Stimulated activated CD4-positive, alpha-beta T cell treated with anti-CD3 and anti-CD28 coated beads, Interleukin-12 subunit alpha, Interleukin-12 subunit beta, amount 100 ng/mL, for 24 hours (primary cell): ENCODE data around the gene PI4KA.
"Not testable (repeated sequence)": the region's sequence is repeated elsewhere in the genome, so short reads cannot be mapped to it uniquely, and the experiment has no call there.

Experiments
- DNase-seq, 2 experiments: peaks; one replicate each; pipeline ENCODE4 v3.0.0-alpha.2; 2020; ENCODE audit warnings: low read depth in 2 of 2

The PI4KA gene

DNA sequence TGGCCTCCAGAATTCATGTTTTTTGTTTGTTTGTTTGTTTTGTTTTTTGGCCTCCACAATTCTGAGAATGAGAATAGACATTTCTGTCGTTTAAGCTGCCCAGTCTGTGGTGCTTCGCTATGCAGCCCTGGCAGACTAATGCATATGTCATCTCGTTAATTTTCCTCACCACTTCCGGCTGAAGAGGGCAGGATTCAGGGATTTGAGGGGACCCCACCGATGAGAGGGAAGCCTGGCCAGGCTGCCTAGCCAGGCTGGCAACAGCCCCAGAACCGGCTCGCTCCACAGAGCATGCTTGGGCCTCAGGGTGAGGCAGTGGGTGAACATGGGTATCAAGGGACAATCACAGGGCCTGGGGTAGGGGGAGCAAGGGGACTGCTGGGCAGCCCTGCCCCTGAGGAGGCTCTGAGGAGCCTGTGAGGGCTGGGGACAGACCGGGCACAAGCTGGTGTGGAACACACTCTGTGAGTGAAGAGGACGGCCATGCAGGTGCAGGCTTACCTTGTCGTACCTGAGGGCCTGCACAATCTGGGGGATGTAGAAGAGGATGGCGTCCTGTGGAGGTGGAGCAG is 132.5 kb downstream of the PI4KA start:
- DNase-seq: no peak

DNA sequence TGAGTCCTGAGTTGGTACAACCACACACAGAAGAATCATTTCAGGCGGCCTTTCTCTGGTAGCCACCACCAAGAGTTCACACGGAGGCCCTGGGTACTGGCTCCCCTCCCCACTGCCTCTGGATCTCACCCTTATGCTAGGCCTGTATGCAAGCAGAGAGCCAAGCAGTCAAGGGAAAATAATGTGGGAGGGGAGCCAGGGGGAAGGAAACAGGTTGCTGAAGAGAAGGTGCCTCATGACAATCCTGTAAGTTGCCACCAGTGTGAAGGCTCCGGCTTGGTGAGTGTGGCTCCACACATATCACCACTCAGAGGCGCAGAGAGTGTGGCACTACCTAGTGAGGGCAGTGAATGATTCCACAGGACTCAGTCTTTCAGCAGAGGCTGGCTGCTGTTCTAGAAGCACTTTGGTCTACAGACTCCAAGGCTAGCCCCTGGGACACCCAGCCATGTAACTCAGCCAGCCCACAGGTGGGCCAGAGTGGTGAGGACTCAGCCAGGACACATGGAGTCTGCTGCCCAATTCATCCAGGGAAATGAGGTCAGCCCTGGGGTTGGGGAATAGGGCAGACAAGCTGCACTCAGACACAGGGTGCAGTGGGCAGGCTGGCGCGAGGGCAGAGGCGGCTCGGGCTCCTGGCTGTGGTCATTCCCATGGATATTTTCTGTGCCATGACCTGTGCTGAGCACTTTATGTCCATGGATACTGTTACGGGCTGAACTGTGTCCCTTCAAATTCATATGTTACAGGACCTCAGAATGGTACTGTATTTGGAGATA is 133.7 kb downstream of the PI4KA start:
- DNase-seq: no peak

DNA sequence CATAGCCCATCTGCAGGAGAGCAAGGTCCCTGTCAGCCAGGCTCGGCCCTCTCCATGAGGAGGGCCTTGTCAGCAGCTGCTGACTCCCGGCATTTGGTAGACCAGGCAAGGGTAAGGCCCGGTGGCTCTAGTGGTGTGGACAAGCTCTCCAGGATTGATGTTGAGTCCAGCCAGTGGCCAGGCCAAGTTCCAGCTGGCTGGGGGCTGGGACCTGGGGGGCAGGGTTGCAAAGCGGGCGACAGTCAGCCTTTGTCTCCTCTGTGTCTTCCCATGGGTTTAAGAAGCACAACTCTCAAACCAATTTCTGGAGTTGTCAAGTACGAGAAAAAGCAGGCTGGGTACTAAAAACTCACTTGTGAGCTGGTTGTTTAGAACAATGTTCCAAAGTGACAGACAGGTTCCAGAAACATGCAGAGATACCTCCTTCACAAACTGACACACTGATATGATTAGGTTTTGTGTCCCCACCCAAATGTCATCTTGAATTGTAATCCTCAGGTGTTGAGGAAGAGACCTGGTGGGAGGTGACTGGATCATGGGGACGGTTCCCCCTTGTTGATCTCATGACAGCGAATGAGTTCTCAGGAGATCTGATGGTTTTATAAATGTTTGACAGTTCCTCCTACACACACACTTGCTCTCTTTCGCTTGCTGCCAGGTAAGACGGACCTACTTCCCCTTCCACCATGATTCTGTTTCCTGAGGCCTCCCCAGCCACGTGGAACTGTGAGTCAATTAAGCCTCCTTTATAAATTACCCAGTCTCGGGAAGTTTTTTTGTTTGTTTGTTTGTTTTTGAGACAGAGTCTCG is 137.0 kb downstream of the PI4KA start:
- no peak for DNase-seq

DNA sequence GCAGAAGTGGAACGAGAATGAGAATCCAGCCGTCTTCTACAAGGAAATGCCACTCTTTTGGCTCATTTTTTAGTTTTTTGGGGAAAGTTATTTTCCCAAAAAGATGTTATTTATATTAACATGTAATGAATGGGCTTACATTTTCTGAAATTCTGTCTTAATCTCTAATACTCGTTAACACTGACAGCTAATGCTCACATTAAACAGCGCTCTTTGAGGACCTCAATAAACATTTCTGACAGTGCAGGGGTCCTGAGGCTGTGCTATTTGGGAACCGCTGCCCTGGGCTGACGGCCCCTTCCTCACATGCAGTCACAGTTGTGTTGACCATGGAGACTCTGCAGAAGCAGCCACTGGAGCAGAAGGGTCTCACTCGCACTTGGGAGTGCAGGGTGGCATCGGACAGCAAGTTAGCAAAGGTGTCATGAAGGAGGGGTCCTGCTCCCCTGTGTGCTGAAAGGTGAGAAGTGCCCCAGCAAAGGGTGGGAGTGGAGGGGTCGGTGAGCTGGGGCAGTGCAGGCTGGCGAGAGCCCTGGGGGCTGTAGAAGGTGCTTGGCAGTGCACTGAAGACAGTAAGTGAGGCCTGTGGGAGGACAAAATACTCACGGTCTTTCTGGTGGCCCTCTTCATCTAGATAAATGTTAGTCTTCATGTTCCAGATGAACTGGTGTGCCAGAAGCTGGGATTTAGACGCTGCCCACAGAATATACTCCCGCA is 137.8 kb downstream of the PI4KA start:
- no peak for DNase-seq

DNA sequence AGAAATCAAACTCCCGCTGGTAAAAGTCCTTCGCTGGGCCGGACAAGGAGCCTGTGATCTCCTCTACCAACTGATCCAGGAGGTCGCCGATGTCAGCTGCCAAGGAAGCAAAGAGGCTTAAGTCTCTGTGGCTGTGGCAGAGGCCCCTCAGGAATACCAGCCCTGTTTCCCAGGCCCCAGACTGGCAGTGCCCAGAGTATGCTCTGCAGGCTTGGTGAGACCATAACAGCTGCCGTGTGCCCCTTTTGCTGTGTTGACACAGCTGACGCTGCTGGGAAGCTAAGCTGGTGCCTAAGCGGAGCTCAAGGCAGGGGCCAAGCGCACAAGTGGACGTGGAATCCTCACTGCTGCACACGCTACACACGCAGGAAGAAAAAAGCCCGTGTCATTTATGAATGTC is 139.9 kb downstream of the PI4KA start:
- DNase-seq: not testable (repeated sequence)

DNA sequence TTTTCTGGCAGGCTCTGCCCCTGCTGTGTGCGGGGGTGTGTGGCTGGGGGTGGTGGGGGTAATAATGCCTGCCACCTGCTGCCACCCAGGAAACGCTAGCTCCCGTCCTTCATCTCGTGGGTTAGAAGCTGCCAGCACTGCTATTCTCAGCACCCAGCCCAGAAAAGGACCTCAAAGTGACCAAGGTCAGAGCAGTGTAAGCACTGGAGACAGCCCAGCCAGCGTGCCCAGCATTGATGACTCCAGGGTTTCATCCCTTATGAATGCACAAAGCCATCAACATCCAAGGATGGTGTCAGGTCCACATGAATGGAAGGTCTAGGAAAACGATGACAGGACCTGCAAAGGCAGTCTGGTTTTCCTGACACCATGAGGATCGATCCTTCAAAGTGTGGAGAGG is 140.6 kb downstream of the PI4KA start:
- DNase-seq: not testable (repeated sequence)

DNA sequence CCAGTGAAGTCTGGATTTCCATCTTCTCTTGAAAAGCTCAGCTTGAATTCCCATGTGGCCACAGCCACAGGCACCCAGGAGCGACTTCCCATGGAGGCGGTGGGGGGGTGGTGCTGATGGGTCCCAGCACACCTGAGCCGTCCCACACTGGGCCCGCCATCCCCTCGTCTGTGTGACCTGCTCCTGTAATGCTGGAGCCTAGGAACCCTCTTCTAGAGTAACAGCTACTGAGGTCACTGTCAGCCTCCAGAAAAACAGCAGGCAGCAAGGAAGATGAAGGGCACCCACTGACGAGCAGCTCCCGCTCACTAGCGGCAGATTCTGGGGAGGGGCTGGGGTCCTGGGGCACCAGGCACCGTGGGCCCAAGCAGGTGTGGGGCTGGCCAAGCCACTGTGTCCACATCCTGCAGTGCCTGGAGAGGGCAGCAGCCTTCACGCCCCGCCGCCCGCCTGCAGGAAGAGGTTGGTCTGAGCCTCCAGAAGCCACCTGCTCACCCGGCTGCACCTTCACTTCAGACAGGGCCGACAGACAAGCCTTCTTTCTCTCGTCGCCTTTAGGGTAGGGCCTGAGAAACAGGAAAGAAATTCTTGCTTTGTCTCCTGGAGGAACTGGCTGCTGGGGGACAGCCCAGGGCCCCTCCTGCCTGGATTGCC is 141.3 kb downstream of the PI4KA start:
- not testable (repeated sequence) for DNase-seq

DNA sequence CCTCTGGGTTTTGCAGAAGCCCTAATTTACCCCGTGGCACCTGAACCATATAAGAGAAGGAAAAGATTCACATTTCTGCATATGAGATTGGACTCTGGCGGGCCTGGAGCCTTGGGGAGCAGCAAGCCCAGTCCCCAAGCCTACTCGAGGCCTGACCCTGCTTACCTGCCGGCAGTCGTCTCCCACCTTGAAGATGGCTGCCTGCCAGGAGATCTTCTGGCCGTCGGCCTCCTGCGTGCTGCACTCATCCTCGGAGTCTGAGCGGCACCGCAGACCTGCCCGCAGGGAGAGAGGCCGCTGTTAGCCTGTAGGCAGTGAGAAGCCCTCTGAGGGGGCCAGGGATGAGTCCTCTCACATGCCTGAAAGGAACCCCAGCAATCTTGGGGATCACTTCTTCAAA is 145.5 kb downstream of the PI4KA start:
- not testable (repeated sequence) for DNase-seq

DNA sequence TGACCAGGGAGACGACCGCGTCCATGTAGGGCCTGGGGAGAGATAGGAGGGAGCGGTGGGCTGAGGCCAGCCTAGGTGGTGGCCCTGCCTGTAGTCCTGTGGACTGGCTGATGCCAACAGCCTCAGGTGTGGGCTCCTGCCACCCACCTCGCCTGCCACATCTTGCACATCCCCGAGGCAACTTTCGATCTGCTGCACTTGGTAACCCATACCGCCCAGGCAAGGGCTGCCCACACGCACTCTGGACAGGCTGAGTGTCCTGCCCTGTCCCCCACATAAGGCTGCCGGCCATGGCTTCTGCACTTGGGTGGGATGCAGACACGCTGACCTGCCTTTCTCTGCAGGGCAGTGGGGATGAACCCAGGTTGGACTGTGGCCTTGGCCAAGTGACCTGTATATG is 148.6 kb downstream of the PI4KA start:
- not testable (repeated sequence) for DNase-seq

DNA sequence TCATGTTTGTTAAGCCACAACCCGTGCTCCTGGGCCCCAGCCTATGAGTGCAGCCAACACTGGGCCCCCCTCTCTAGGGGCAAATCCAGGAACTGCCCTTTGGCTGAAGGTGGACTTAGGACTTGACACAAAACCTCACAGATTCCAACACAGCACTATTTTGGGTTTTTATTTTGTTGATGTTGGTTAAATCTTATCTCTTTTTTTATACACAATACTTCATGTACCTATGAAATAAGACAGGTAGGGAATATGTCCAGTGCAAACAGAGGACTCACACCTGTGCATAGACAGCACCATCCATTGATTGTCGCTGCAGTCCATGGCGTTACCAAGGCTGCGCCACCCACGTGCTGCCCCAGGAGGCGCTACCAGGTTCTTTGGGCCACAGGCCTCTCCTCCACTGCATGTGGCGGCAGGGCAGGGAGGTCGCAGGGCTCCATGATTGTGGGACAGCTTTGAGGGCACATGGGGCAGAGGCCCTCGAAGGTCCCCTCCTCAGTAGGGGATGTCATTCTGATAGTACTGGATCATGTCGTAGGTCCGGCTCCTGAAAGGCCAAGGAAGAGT is 151.0 kb downstream of the PI4KA start:
- not testable (repeated sequence) for DNase-seq

DNA sequence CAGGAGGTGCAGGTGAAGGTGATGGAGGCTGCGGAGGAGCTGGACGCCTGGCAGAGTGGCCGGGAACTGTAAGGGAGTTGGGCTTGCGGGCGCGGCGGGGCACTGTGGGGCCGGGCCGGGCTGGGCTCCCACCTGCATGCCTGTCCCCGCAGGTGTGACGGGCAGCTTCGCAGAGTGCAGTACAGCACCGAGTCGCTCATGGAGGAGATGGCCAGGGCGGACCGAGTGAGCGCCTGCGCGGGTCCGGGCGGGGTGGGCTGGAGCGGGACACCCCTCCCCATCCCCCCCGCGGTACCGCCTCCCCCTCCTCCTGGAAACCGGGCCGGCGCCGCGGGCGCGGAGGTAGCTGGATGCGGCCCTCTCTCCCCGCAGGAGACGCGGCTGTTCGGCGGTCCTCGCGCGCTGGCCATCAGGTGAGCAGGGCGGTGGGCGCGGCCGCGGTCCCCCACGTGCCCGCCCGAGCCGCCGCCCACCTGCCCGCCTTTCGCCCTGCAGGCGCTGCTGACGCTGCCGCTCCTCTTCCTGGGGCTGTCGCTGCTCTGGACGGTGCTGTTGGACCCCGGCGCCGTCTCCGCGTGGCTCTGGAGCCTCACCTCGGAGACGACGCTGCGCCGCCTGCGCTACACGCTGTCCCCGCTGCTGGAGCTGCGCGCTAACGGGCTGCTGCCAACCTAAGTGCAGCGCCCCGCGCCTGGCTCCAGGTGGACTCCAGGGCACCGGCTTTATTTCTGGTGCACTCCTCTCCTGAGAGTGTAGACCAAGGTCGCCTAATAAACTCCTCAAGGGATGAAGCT is 154.6 kb downstream of the PI4KA start:
- not testable (repeated sequence) for DNase-seq

DNA sequence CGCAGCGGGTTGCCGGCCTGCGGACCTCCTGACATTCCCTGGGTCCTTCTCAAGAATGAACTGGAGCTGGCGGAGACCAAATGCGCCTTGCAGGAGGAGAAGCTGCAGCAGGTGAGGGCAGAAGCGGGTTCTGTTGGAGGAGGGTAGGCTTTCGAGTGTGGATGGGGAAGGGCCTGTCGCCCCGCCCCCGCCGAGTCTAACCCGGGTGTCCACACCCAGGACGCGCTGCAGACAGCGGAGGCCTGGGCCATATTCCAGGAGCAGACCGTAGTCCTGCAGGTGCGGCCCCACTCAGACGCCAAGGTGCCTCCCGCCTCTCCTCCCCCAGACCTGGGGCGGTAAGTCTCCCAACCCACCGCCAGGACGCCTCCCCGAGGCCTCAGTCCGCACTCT is 155.2 kb downstream of the PI4KA start:
- not testable (repeated sequence) for DNase-seq

DNA sequence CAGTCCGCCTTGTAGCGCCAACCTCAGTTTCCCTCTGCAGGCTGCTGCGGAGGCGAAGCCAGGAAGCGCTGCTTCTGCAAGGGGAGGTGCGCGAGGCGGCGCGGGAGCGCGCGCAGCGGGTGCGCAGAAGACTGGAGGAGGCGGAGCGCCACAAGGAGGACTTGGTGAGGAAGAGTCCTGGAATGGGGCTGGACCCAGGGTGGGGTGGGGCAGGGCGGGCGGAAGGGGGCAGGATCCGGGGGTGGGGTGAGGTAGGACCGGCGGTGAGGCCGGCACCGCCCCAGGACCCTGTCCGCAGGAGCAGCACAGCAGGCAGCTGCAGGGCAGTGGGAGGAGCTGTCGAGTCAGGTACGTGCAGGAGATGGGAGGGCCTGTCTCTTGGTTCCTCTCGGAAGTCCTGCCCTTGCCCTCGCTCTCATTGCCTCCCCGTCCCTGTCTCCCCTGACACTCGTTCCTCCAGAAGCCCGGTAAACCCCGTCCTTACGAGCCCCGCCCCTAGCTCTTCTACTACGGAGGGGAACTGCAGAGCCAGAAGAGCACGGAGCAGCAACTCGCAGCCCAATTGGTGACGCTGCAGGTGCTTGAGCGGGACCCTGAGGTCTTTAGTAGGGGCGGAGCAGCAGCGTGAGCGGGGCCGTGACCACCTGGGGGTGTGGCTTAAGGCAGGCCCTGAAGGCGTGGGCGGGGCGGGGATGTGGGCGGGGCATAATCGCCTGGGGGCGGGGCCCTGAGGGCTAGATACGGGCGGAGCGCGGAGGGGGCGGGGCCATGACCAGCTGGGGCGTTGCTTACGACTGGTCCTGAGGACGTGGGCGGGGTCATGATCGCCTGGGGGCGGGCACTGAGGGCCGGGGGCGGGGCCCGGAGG is 155.8 kb downstream of the PI4KA start:
- DNase-seq: peak; percentile 95 to 97

DNA sequence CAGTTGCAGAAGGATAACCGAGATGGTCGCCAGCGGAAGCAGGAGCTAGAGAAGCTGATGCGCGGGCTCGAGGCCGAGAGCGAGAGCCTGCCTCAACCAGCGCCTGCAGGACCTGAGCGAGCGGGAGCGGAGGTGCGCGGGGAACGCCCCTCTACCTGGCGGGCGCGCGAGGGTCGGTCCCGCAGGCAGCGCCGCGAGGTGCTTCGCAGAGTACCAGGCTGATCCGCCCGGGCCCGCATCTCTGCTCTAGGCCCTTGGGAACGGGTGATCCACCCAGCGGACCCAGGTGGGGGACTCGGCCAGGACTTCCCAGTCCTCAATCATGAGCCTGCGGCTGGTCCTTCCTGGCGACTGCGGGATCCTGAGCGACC is 156.5 kb downstream of the PI4KA start:
- DNase-seq: not testable (repeated sequence)

DNA sequence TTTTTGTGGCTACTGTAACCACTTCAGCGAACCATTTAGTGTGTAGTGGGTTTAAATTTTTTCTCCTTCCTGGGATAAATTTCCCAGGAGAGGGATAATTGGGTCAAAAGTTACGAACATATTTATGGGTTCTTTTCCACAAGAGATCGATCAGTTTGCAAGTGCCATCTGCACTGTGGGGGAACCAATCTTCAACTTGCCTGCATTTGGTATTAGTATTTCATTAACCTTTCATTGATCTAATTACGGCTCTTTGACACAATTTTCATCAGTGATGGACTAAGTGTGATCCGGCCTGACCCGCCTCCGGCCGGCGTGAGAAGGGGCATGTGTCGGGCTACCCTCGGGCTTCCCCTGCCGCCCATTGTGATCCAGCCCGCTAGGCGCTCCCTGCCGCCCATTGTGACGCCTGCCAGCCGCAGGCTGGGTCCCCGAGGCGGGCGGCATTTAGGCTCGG is 156.9 kb downstream of the PI4KA start:
- not testable (repeated sequence) for DNase-seq

DNA sequence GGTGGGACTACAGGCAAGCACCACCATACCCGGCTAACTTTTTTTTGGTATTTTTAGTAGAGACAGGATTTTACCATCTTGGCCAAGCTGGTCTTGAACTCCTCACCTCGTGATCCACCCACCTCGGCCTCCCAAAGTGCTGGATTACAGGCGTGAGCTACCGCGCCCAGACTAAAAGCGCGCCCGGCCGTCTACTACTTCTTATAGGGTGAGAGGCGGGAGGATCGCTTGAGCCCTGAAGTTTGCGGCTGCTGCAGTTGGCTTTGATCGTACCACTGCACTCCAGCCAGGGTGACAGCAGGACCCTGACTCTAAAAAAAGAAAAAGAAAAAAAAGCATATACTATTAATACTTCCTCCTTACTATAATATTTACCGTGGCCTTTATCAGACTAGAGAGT is 158.3 kb downstream of the PI4KA start:
- DNase-seq: not testable (repeated sequence)

DNA sequence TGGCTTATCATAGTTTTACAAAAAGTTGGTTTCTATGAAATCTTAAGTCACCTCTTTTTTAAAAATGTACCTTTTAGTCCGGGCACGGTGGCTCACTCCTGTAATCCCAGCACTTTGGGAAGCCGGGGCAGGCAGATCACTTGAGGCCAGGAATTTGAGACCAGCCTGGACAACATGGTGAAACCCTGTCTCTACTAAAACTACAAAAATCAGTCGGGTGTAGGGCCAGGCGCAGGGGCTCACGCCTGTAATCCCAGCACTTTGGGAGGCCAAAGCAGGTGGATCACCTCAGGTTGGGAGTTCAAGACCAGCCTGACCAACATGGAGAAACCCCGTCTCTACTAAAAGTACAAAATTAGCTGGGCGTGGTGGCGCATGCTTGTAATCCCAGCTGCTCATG is 158.8 kb downstream of the PI4KA start:
- not testable (repeated sequence) for DNase-seq

DNA sequence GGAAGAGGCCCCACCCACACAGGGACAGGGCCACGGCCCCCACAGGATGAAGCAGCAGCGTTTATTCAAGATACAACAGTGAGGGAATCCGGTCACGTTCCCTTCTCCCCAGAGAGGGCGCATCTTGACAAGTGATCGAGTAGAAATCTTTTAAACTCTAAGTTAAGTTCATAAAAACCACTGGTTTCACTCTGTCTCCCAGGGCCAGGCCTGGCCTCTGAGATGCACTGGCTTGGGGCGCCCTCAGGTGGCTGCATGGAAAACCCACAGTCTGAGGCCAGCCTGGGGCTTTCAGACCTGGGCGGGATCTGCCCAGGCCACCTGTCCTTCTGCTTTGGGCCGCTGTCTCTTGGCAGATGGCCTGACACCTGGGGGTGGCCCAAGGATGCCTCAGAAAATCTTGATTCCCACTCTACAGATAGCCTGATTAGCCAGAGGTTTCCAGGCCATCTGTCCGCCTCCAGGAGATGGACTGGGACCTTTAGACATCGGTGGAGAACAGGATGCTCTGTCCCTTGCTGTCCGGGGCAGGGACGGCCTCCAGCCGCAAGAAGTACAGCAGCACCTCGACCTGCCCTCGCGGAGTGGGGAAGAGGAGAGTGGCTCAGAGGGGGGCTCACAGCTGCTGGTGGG is 161.0 kb downstream of the PI4KA start:
- peak; percentile 53 to 66 for DNase-seq

DNA sequence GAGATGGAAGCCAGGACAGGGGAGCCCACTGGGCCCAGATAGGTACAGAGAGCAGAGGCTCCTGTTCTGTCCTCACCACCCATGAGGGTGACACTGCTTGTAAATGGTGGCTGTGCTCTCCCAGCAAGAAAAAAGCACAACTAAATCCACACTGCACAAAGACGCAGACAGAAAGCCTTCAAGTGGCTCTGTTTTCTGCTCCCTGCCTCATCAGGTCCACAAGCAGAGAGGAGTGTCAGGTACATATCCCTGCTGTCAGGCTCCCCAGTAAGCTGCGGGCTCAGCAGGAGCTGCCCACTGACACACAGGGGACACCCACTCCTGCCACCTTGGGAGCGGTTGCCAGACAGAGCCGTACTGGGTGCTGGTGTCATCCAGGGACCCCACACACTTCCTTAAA is 162.6 kb downstream of the PI4KA start:
- not testable (repeated sequence) for DNase-seq
